Activated CD8-positive, alpha-beta memory T cell treated with anti-CD3 and anti-CD28 coated beads for 48 hours (primary cell): Measurements from ENCODE around the gene SPEF1.

Experiments used
- DNase-seq, 3 experiments: peaks; one replicate each; pipeline ENCODE4 v3.0.0-alpha.2; 2020; ENCODE audit warnings: low read depth in 2 of 3, low spot score in 2 of 3

Gene SPEF1

GRCh38 chr20:3751305-3751674 is 30.0 kb downstream of the SPEF1 start:
- DNase-seq: no peak

DNA sequence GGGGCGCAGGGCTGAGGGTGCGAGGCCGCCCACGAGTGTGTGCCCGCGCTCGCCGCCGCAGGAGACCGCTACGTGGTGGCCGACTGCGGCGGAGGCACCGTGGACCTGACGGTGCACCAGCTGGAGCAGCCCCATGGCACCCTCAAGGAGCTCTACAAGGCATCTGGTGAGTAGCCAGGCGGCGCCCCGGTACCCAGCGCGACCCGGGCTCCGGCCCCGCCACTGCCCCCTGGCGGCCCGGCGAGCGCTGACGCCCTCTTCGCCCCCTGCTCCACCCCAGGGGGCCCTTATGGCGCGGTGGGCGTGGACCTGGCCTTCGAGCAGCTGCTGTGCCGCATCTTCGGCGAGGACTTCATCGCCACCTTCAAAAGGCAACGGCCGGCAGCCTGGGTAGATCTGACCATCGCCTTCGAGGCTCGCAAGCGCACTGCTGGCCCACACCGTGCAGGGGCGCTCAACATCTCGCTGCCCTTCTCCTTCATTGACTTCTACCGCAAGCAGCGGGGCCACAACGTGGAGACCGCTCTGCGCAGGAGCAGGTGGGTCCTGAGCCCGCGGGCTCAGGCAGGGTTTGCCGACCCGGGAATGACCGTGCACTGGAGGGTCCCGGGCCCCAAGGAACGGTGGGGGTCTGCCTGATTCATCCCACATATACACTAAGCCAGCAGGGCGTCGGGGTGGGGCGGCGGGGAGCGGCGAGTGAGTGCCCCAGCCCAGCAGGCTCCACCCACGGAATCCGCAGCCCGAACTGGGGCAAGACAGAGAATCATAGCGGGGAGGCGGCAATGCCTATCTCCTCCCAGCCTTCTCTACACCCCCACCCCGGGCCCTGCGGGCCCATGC is 31.3 kb downstream of the SPEF1 start:
- DNase-seq: peak in 1 of 3 experiments; percentile 27

- no peak for DNase-seq
These were observed 32.1 kb downstream of the SPEF1 start for GRCh38 chr20:3749087-3749688.

DNA sequence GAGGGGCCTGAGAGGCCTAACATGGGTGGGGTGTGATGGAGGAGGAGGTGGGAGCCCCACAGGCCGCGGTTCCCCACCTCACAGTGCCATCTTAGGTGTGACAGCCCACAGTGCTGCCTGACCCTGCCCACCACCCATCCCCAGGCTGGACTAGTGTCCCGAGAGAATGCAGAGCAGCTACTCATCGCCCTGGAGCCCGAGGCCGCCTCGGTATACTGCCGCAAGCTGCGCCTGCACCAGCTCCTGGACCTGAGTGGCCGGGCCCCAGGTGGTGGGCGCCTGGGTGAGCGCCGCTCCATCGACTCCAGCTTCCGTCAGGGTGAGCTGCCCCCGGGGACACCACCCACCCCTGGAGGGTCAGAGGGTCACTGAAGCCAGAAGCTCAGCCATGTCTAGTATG is 33.2 kb downstream of the SPEF1 start:
- no peak for DNase-seq

DNA sequence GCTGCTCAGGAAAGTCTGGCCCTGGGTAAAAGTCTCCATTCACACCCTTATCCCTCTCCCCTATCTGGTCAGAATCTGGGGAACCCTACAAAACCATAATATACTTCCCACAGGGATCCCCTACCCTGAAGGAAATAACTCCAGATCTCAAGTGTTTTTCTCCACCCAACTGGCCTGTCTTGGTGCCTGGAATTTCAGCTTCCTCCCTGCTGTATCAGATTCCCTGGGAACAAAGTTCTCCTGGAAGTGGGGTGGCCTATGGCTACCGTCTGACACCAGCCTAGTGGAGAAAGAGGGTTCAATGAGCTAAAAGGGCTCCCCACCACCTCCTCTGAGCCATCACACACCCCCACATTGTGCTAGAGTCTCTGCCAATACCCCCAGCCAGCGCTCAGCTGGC is 33.8 kb downstream of the SPEF1 start:
- DNase-seq: no peak

DNA sequence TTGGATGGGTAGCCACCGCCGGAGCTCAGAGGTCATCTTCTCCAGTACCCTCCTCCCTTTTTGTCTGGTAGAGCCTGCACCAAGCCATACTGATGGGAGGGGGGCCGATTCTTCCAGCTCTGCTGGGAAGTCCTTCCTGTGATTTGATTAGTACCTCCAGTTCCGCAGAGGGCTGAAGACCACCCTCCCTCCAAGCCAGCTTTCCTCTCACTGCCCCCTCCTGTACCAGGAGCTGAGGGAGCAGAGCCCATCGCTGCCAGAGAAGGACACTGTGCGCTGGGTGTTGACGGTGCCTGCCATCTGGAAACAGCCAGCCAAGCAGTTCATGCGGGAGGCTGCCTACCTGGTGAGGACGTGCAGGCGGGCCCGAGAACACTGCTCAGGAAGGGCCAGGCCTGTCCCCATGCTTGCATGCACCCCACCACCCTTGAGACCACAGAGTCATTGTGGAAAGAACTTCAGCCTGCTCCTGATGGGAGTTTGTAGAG is 35.5 kb downstream of the SPEF1 start:
- DNase-seq: no peak

GRCh38 chr20:3744806-3745685 is 36.2 kb downstream of the SPEF1 start:
- peak in 1 of 3 experiments; percentile 47 for DNase-seq

DNA sequence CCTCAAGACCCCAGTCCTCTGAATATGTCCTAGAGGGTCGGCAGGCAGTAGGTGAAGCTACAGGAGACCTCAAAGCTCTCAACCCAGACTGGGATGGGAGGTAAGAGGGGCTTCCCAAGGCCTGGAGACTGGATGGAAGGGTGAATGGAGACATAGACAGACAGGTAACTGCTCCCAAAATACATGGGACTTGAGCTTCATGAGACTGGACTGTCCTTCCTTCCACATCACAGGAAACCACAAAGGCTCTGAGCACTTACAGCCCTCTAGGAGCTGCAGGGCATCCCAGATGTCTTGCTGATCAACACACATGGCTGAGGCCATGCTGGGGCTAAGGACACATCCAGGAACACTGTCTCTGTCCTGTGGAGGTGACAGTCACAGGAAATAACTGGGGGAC is 37.2 kb downstream of the SPEF1 start:
- DNase-seq: no peak

DNA sequence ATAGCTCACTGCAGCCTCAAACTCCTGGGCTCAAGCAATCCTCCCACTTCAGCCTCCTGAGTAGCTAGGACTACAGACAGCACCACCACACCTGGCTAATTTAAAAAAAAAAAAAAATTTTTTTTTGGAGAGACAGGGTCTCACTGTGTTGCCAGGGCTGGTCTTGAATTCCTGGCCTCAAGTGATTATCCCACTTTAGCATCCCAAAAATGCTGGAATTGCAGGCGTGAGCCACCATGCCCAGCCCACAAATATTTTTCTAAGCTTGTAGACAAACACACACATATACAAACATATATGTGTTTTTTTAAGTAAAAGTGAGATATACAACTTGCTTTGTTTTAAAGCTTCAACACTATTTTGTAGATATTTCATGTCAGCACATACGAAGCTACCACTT is 38.0 kb downstream of the SPEF1 start:
- DNase-seq: no peak

DNA sequence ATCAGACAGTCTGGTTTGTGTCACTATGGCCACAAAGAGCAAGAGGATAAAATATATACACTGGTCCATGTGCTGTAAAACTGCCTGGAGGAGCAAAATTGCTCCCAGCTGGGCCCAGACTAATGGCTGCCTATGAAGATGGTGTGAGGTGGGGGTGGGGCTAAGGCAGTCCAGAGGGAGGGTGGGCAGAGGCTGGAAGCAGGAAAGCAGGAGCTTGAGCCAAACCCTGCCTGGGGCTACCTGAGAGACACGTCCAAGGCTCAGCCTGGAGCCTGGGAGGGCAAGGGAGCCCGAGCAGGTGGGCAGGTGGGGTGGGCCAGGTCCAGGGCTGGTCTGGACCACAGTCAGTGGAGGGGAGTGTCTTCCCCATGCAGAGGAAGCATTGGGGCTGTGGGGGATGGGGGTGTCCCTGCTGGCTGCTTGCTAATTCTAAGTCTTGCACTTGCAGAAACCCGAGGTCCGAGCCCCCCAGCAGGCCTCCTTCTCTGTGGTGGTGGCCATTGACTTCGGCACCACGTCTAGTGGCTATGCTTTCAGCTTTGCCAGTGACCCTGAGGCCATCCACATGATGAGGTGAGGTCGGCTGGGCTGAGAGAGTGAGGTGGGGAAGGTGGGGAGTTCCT is 39.3 kb downstream of the SPEF1 start:
- DNase-seq: no peak

DNA sequence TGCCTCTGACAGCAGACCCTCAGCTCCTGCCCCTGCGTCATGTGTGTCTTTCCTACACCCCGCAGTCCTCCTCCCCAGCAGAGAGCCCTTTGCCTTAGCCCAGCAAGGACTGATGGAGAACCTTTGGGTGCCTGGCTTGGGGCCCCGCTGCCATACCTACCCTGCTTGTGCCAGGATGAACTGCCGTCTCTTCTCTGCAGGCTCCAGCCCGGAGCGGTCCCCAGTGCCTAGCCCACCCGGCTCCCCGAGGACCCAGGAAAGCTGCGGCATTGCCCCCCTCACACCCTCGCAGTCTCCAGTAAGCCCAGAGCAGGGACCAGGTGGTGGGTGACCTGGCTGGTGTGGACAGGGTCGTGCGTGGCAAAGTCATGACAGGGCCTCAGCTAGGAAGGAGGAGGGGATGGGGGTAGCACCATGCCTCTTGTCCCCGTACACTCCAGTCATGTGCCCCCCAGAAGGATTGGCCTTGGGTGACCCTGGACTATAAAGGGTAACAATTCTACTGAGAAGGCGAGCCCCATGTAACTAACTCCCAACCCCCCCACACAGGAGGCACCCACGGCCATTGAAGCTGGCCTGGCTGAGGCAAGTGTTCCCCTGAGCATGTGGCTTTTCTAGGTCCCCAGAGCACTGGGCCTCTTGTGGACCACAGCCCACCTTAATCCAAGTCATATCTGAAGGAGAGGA is 40.5 kb downstream of the SPEF1 start:
- no peak for DNase-seq

DNA sequence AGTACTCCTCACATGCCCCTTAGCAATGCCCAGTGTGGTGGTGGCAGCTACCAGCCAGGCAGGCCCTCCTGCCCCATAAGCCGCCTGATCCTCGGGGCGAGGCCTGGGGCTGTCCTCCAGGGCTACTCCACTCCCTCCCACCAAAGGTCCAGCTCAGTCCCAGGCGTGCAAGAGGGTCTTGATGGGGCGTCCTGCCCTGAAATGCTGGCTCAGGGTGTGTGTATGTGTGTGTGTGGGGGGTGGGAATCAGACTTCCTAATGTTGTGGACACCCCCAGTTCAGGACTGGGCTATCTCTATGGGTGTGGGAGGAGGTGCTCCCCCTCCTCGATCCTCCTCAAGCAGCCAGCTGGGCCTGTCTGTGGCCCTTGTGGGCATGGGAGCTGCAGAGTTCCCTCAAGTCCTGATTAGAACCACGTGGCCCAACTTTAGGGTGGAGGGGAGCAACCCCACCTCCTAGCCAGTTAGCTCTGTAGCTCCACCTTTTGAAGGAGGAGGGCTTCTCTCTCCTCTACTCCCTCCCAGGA is 41.3 kb downstream of the SPEF1 start:
- DNase-seq: no peak

- no peak for DNase-seq
These were observed 42.0 kb downstream of the SPEF1 start for GRCh38 chr20:3739054-3739925.

DNA sequence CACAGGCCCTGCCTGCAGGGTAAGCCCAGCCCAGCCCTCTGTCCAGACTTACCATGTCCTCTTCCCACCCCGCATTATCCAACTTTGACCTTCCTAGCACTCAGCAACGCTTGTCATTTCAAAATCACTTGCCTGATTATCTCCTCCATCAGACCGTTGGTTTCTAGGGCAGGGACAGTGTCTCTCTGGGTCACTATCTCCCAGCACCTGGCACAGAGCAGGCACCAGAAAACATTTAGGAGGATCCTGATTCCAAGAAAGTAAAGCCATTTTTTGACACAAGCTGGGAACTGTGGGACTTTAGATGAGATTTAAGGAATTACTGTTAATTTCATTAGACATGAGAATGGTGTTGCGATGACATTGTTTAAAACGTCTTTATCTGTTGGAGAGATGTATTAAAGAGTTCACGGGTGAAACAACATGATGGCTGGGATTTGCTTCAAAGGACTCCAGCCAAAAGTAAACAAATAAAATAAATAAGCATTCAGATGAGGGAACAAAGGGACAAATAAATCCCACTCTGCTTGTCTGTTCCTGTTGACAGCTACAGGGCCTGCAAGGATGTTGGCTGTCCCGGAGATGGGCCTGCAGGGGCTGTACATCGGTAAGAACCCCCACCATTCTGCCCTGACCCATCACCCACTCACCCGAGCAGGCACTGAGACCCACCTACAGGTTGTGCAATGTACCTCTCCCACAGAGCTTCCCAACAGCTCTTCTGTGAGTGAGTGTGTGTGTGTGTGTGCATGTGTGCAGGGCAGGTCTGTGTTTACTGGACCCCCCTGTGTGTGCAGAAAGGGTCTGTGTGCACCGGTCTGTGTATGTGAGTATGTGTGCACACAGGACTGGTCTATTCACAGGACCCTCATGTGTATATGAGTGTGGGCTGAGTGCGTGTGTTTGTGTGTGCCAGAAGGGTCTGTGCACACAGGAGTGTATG is 42.9 kb downstream of the SPEF1 start:
- no peak for DNase-seq

DNA sequence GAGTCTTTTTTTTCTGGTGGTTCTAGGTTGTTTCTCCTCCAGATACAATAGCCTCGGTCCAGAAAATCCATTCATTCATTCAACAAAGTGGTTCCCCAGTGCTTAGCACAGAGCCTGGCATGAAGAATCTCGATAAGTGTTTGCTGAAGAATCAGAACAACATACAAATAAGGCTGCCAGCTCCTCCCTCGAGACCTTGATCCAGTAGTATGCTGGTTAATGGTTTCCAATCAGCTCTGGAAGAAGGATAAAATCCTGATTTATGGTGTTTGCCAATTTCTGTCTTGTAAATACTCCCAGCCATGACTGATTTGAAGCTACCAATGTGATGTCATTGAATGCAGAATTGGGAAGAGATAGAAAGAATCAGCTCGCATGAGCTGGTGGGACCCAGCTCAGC is 45.5 kb downstream of the SPEF1 start:
- DNase-seq: no peak

- no peak for DNase-seq
These were observed 47.0 kb downstream of the SPEF1 start for GRCh38 chr20:3734111-3734843.

DNA sequence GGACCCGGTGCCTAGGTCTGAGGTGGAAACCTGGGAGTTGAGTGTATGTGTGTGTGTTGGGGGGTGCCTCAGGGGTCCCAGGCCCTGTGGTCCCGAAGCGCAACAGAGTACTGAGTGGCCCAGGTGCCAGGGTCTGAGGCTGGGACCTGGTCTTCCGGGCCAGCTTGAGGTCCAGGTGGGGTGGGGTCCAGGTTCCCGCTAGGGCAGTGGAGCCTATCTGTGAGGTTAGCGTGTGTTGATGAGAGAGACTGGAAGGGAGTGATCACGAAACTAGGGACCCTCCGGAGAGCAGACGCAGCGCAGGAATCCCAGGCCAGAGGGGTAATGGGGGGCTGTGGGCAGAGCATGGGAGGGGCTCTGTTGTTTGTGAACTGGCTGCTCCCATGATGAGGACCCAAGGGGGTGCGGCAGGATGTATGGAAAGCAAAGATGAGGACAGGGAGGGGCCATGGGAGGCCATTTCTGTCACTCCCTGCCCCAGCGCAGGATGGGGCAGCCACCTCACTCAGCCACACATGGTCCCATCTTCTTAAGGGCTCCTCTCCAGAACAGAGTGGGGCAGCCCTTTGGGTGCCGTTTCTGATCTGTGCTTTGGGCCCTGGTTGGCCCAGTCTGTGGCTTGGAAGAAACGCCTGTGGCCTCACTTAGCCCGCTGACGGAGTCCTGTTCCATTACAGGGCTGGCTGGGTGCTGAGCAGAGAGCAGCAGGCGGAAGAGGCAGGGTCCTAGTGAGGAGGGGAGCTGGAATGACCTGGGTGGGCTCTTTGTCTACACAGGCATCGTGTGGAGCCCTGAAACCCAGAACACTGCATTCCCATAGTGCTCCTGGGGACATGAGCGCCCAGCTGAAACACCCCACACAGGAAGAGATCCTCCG is 47.9 kb downstream of the SPEF1 start:
- no peak for DNase-seq
